Measurements from ENCODE around the gene BSDC1.
A peak's percentile ranks its signal among the peaks of the same experiment; 100 is the strongest.
"Not testable (repeated sequence)": the region's sequence is repeated elsewhere in the genome, so short reads cannot be mapped to it uniquely, and the experiment has no call there.

The BSDC1 gene

GRCh38 chr1:32361308-32361673 is 33.0 kb downstream of the BSDC1 start:
- no peak for DNase-seq
- Histone ChIP-seq H3K9me3 (ENCODE audit: control insufficient read depth, low read length) (no peaks in the 10 kb centered on the region), H3K36me3 (ENCODE audit: control insufficient read depth, insufficient read depth, low read length) (peaks cover 14% of the 10 kb centered on the region), H3K4me3 (ENCODE audit: insufficient read depth, low read depth, low read length, poor library complexity, severe bottlenecking) (no peak overlapping the region), H3K27me3 (replicated peaks; ENCODE audit: control insufficient read depth, insufficient read depth, low read length, poor library complexity, severe bottlenecking) (peaks cover 3% of the 10 kb centered on the region), H3K4me1 (ENCODE audit: control insufficient read depth, insufficient read depth, low read length, poor library complexity, severe bottlenecking) (peaks cover 9% of the 10 kb centered on the region), H3K27ac (ENCODE audit: insufficient read depth, low read length, poor library complexity, severe bottlenecking) (no peak overlapping the region)

- H3K27me3 ChIP-seq (replicated peaks; ENCODE audit: control insufficient read depth, insufficient read depth, low read length, poor library complexity, severe bottlenecking): peaks cover 3% of the 10 kb centered on the region
- H3K4me1 ChIP-seq (ENCODE audit: control insufficient read depth, insufficient read depth, low read length, poor library complexity, severe bottlenecking): peaks cover 9% of the 10 kb centered on the region
- no peaks in the 10 kb centered on the region for H3K9me3 ChIP-seq (ENCODE audit: control insufficient read depth, low read length)
- no peak for DNase-seq
- H3K36me3 ChIP-seq (ENCODE audit: control insufficient read depth, insufficient read depth, low read length): no peaks in the 10 kb centered on the region
- no peak overlapping the region for H3K27ac ChIP-seq (ENCODE audit: insufficient read depth, low read length, poor library complexity, severe bottlenecking)
- no peak overlapping the region for H3K4me3 ChIP-seq (ENCODE audit: insufficient read depth, low read depth, low read length, poor library complexity, severe bottlenecking)
Observed at GRCh38 chr1:32358435-32358834, 35.8 kb downstream of the BSDC1 start.

GRCh38 chr1:32357614-32358013 is 36.6 kb downstream of the BSDC1 start:
- Histone ChIP-seq H3K4me1 (ENCODE audit: control insufficient read depth, insufficient read depth, low read length, poor library complexity, severe bottlenecking) (peaks cover 9% of the 10 kb centered on the region), H3K9me3 (ENCODE audit: control insufficient read depth, low read length) (no peaks in the 10 kb centered on the region), H3K27ac (ENCODE audit: insufficient read depth, low read length, poor library complexity, severe bottlenecking) (no peak overlapping the region), H3K27me3 (replicated peaks; ENCODE audit: control insufficient read depth, insufficient read depth, low read length, poor library complexity, severe bottlenecking) (peaks cover under 1% of the 10 kb centered on the region), H3K4me3 (ENCODE audit: insufficient read depth, low read depth, low read length, poor library complexity, severe bottlenecking) (no peak overlapping the region), H3K36me3 (ENCODE audit: control insufficient read depth, insufficient read depth, low read length) (no peaks in the 10 kb centered on the region)
- DNase-seq: no peak

GRCh38 chr1:32356478-32356877 is 37.8 kb downstream of the BSDC1 start:
- Histone ChIP-seq H3K9me3 (ENCODE audit: control insufficient read depth, low read length) (no peaks in the 10 kb centered on the region), H3K4me3 (ENCODE audit: insufficient read depth, low read depth, low read length, poor library complexity, severe bottlenecking) (no peak overlapping the region), H3K4me1 (ENCODE audit: control insufficient read depth, insufficient read depth, low read length, poor library complexity, severe bottlenecking) (peaks cover 9% of the 10 kb centered on the region), H3K27me3 (replicated peaks; ENCODE audit: control insufficient read depth, insufficient read depth, low read length, poor library complexity, severe bottlenecking) (no peaks in the 10 kb centered on the region), H3K36me3 (ENCODE audit: control insufficient read depth, insufficient read depth, low read length) (no peaks in the 10 kb centered on the region), H3K27ac (ENCODE audit: insufficient read depth, low read length, poor library complexity, severe bottlenecking) (no peak overlapping the region)
- DNase-seq: no peak

GRCh38 chr1:32355778-32356177 is 38.5 kb downstream of the BSDC1 start:
- DNase-seq; H3K9me3 ChIP-seq (ENCODE audit: control insufficient read depth, low read length): not testable (repeated sequence)
- peaks cover 11% of the 10 kb centered on the region for H3K4me1 ChIP-seq (ENCODE audit: control insufficient read depth, insufficient read depth, low read length, poor library complexity, severe bottlenecking)

GRCh38 chr1:32353886-32354570 is 40.2 kb downstream of the BSDC1 start:
- Histone ChIP-seq H3K4me1 (ENCODE audit: control insufficient read depth, insufficient read depth, low read length, poor library complexity, severe bottlenecking) (peaks cover 24% of the 10 kb centered on the region), H3K9me3 (ENCODE audit: control insufficient read depth, low read length) (no peaks in the 10 kb centered on the region), H3K36me3 (ENCODE audit: control insufficient read depth, insufficient read depth, low read length) (no peaks in the 10 kb centered on the region), H3K4me3 (ENCODE audit: insufficient read depth, low read depth, low read length, poor library complexity, severe bottlenecking) (no peak overlapping the region), H3K27ac (ENCODE audit: insufficient read depth, low read length, poor library complexity, severe bottlenecking) (no peak overlapping the region), H3K27me3 (replicated peaks; ENCODE audit: control insufficient read depth, insufficient read depth, low read length, poor library complexity, severe bottlenecking) (no peaks in the 10 kb centered on the region)
- DNase-seq: no peak

More at GRCh38 chr1:32355778-32356177, 38.5 kb downstream of the BSDC1 start:
- H3K27ac ChIP-seq (ENCODE audit: insufficient read depth, low read length, poor library complexity, severe bottlenecking); H3K4me3 ChIP-seq (ENCODE audit: insufficient read depth, low read depth, low read length, poor library complexity, severe bottlenecking); H3K27me3 ChIP-seq (replicated peaks; ENCODE audit: control insufficient read depth, insufficient read depth, low read length, poor library complexity, severe bottlenecking); H3K36me3 ChIP-seq (ENCODE audit: control insufficient read depth, insufficient read depth, low read length): not testable (repeated sequence)

GRCh38 chr1:32353431-32353830 is 40.8 kb downstream of the BSDC1 start:
- no peak for DNase-seq
- Histone ChIP-seq H3K27ac (ENCODE audit: insufficient read depth, low read length, poor library complexity, severe bottlenecking) (no peak overlapping the region), H3K36me3 (ENCODE audit: control insufficient read depth, insufficient read depth, low read length) (no peaks in the 10 kb centered on the region), H3K9me3 (ENCODE audit: control insufficient read depth, low read length) (no peaks in the 10 kb centered on the region), H3K27me3 (replicated peaks; ENCODE audit: control insufficient read depth, insufficient read depth, low read length, poor library complexity, severe bottlenecking) (no peaks in the 10 kb centered on the region), H3K4me1 (ENCODE audit: control insufficient read depth, insufficient read depth, low read length, poor library complexity, severe bottlenecking) (peaks cover 30% of the 10 kb centered on the region), H3K4me3 (ENCODE audit: insufficient read depth, low read depth, low read length, poor library complexity, severe bottlenecking) (no peak overlapping the region)

- Histone ChIP-seq H3K9me3 (ENCODE audit: control insufficient read depth, low read length) (no peaks in the 10 kb centered on the region), H3K4me3 (ENCODE audit: insufficient read depth, low read depth, low read length, poor library complexity, severe bottlenecking) (no peak overlapping the region), H3K36me3 (ENCODE audit: control insufficient read depth, insufficient read depth, low read length) (no peaks in the 10 kb centered on the region), H3K4me1 (ENCODE audit: control insufficient read depth, insufficient read depth, low read length, poor library complexity, severe bottlenecking) (peaks cover 32% of the 10 kb centered on the region), H3K27me3 (replicated peaks; ENCODE audit: control insufficient read depth, insufficient read depth, low read length, poor library complexity, severe bottlenecking) (no peaks in the 10 kb centered on the region), H3K27ac (ENCODE audit: insufficient read depth, low read length, poor library complexity, severe bottlenecking) (no peak overlapping the region)
- no peak for DNase-seq
Observed at GRCh38 chr1:32352831-32353383, 41.3 kb downstream of the BSDC1 start.

GRCh38 chr1:32352239-32352745 is 41.9 kb downstream of the BSDC1 start:
- peak overlapping the region; percentile 71 for H3K4me3 ChIP-seq (ENCODE audit: insufficient read depth, low read depth, low read length, poor library complexity, severe bottlenecking)
- no peaks in the 10 kb centered on the region for H3K27me3 ChIP-seq (replicated peaks; ENCODE audit: control insufficient read depth, insufficient read depth, low read length, poor library complexity, severe bottlenecking)
- no peaks in the 10 kb centered on the region for H3K9me3 ChIP-seq (ENCODE audit: control insufficient read depth, low read length)
- DNase-seq: no peak
- H3K27ac ChIP-seq (ENCODE audit: insufficient read depth, low read length, poor library complexity, severe bottlenecking): no peak overlapping the region
- H3K36me3 ChIP-seq (ENCODE audit: control insufficient read depth, insufficient read depth, low read length): no peaks in the 10 kb centered on the region
- H3K4me1 ChIP-seq (ENCODE audit: control insufficient read depth, insufficient read depth, low read length, poor library complexity, severe bottlenecking): peaks cover 32% of the 10 kb centered on the region

- peaks cover 32% of the 10 kb centered on the region for H3K4me1 ChIP-seq (ENCODE audit: control insufficient read depth, insufficient read depth, low read length, poor library complexity, severe bottlenecking)
- H3K4me3 ChIP-seq (ENCODE audit: insufficient read depth, low read depth, low read length, poor library complexity, severe bottlenecking): peak overlapping the region; percentile 71
- DNase-seq: peak; percentile 87 to 90 (median 90)
- peak overlapping the region; percentile 70 for H3K27ac ChIP-seq (ENCODE audit: insufficient read depth, low read length, poor library complexity, severe bottlenecking)
- H3K36me3 ChIP-seq (ENCODE audit: control insufficient read depth, insufficient read depth, low read length): no peaks in the 10 kb centered on the region
- no peaks in the 10 kb centered on the region for H3K9me3 ChIP-seq (ENCODE audit: control insufficient read depth, low read length)
- no peaks in the 10 kb centered on the region for H3K27me3 ChIP-seq (replicated peaks; ENCODE audit: control insufficient read depth, insufficient read depth, low read length, poor library complexity, severe bottlenecking)
Observed at GRCh38 chr1:32351399-32352238, 42.6 kb downstream of the BSDC1 start.
